Stimulated activated CD4-positive, alpha-beta T cell treated with anti-CD3 and anti-CD28 coated beads, TNF-alpha, amount 100 ng/mL, for 24 hours (primary cell): ENCODE results near the gene MKLN1.

Source experiments
- DNase-seq, 3 experiments: peaks; one replicate each; pipeline ENCODE4 v3.0.0-alpha.2; 2020; ENCODE audit warnings: low read depth in 3 of 3

The MKLN1 gene

DNA sequence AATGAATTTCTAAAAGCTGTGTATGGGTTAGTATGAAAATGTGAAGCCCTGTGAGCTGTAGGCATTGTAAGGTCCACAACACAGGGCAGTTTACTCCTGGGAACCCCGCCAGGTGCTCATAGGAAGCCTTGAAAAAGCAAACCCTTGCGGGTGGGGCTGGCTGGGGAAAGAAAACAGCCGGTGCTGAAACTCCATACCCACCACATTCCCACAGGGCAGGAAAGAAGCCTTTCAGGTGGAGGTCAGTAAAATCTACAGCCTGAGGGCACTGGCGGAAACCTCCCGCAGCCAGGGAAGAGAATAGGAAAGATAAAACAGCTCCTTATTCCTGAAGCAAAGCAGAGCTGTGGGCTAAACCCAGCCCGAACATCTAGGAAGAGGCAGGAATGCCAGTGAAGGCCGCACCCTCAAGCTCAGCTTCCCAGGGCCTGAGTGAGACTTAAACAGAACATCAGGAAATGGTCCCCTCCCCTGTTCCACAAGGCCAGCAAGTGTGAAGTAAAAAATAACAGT is 194.0 kb downstream of the MKLN1 start:
- no peak for DNase-seq

DNA sequence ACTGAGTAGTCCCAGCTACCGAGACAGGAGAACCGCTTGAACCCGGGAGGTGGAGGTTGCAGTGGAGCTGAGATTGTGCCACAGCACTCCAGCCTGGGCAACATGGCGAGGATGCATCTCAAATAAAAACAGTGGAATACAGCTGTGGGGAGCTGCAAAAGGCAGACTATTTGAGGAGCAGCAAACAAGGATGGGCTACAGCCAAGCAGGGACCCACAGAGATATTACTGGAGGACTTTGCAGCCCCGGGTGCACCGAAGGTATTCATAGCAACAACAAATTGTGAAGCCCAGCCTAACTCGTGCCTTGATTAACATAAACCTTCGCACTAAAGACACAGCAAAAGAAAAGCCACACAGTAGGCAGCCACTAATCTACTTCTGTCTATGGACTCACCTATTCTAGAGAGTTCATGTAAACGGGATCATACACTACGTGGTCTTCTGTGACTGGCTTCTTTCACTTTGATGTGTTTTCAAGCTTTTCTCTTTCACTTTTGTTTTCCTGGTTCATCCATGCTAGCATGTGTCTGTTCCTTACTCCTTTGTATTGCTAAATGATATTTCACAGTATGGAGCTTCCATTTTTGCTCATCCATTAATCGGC is 194.8 kb downstream of the MKLN1 start:
- no peak for DNase-seq

GRCh38 chr7:131524115-131524514 is 196.4 kb downstream of the MKLN1 start:
- DNase-seq = no peak

GRCh38 chr7:131524703-131525102 is 197.0 kb downstream of the MKLN1 start:
- no peak for DNase-seq

- no peak for DNase-seq
Observed at GRCh38 chr7:131525820-131526219, 198.1 kb downstream of the MKLN1 start.

- no peak for DNase-seq
Observed at GRCh38 chr7:131527456-131527855, 199.8 kb downstream of the MKLN1 start.

DNA sequence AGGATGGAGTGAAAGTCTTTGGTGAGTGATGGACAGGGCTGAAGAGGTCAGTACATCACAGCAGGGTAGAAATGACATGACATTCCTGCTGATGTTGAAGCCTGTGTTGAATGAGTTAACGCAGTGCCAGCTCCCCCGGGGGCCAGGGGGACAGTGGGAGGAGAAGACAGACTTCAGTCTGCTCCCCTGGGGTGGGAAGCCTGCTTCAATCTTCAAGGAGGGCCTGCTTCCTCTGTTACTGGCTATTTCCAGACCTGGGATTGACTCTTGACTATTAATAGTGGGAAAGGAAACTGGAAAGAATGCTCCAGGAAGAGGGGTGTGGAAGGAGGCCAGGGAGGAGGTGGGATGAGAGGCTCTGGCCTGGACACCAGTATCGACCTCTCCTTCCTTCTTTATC is 201.5 kb downstream of the MKLN1 start:
- DNase-seq = no peak

- DNase-seq = no peak
Observed at GRCh38 chr7:131529617-131530016, 201.9 kb downstream of the MKLN1 start.

GRCh38 chr7:131530137-131530536 is 202.5 kb downstream of the MKLN1 start:
- DNase-seq = no peak

DNA sequence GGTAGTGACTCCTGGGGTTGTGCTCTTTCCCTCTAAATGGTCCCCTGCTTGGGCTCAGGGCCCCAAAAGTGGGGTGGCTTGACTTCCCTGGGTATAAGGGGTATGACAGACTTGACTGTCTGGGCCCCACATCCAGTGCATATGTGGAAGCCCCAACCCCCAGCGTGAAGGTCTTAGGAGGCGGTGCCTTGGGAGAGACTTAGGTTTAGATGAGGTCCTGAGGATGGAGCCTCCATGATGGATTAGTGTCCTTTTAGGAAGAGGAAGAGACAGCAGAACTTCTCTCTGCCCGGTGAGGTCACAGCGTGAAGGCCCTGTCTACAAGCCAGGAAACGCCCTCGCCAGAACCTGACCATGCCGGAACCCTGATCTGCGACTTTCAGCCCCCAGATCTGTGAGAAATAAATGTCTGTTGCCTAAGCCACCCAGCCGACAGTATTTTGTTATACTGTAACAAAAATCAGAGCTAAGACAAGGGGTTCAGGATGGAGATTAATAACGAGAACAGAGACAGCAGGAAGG is 205.0 kb downstream of the MKLN1 start:
- no peak for DNase-seq

GRCh38 chr7:131533151-131533559 is 205.5 kb downstream of the MKLN1 start:
- DNase-seq = no peak

DNA sequence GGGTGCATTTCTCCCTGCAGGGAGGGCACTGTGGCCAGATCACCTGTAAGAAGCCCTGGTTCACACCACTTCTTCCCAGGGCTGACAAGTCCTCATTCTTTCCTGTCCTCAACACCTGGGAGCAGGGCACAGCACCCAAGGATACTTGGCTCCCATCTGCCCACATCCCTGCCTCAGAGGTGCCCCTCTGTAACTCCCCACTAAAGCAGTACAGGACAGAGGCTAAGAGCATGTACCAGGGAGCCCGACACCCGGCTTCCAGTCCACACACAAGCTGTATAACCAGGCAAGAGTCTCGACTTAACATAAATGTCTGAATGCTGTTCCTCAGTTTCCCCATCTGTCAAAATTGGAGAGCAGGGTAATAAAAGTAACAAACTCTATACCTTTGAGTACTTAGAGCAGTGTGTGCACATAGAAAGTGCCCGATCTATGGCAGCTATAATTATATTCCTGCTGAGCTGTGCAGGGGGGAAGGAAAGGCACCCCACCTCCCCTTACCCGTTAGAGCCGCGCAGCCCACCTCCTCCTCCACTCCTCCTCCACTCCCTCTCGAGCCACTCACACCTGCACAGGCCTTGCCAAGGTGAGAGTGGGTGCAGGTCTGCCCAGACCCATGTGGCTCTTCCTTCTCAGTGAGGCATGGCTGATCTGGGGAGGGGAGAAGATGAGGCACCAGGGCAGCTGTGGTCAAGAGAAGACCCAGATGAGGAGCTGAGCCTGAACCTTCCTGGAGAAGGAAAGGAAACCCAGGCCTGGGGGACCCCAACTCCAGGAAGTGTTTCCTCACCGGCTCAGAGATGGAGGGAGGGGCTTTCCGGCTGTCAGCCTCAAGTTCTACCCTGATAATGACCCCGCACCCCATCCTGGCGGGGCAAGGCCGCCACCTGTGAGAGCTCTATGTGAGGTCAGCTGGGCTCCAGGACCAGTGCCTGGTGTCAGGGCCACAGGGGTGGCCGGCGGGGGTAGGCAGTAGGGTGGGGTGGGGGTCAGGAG is 206.2 kb downstream of the MKLN1 start:
- no peak for DNase-seq

DNA sequence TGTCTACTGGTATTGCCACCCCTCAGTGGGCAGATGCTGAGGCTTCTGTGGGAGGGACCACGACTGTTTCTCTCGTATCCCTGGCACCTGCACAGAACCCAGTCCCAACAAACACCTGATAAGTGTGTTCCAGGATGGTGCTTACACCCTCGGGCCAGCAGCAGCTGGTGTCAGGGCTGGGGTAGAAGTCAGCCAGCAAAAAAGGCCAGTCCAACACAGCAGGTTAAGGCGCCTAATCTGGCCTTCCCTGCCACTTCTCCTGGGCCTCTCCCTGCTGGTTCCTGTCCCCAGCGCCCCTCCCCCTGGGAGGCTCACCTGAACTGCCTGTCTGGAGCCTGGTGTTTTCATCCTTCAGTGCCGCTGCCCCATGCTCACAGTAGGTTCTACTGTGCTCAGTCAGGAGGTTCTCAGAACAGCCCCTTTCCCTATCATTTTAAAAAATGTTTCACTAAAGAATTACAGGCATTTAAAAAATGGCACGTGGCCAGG is 208.7 kb downstream of the MKLN1 start:
- DNase-seq = no peak

DNA sequence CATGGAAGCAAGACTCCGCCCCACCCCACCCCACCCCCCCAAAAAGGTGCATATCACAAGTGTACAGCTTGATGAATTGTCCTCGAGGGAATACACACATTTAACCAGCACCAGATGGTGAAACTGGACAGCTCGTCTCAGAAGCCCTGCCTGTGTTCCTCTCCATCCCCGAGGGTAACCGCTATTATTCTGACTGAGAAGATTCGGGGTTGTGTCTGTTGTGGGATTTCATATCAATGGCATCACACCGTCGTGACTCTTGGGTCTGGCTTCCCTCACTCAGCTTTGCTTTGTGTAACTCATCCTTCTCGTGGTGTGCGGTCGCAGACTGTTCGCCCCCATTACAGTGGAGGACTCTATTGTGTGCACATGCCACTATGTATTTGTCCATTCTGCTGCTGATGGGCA is 209.9 kb downstream of the MKLN1 start:
- no peak for DNase-seq

DNA sequence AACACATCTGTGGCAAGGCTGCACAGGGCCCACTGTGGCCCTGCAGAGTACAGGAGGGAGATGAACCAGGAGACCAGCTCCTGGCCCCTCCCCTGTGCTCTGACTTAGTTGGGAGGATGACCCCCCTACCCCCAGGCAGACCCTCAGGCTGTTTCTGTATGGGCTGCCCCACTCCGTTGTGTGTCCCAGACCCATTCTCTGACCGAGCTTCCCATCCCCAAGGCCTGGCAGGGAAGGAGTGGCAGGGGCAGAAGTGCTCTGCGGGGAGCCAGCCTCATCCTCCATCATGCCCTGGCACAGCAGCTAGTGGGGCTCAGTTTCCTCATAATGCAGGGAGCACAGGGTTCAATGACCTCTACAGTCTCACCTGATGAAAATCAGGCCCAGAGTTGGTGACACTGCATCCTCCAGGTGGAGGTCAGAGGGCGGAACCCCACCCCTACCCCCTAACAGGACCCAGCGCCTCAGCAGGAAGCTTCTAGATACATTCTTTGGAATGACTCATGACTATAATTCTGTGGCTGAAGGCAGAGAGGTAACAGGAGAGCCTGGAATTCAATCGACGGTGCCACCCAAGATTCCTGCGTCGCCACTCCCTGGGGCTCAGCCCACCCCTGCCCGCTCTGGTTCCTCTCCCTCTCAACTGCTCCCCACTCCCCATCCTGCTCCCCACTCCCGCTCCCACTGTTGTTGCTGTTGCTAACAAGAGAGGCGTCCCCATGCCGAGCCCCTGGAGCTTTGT is 210.6 kb downstream of the MKLN1 start:
- DNase-seq = no peak

DNA sequence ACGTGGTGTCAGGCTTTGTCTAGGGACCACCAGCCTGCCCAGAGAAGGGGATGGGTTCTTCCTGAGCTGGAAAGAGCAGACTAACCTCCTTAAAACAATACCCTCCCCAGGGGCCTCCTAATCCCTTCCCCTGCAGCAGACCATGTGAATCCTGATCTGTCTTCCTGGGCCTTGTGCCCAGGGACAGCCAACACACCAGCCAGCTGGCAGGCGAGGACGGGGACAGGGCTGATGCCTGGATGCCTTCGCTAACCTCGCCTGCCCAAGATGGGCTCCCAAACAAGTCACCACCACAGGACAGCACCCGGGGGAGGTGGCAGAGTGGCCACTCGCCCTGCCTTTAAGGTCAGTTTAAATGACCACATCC is 211.1 kb downstream of the MKLN1 start:
- DNase-seq = no peak

- no peak for DNase-seq
Observed at GRCh38 chr7:131540491-131541162, 213.0 kb downstream of the MKLN1 start.

DNA sequence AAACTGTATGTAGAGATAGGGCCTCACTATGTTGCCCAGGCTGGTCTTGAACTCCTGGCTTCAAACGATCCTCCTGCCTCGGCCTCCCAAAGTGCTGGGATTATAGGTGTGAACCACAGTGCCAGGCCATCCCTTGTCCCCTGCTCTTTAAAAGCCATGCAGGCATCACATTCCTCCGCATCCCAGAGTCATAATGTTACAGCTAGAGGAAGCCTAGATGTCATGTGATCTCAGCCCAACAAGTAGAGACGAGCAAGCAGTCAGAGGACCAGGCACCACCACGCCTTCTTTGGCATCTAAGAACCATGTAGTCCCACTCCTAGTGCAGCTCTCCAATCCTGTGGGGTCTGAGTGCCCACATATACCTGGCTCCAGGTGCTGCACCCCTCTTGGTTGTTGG is 215.6 kb downstream of the MKLN1 start:
- DNase-seq = no peak

GRCh38 chr7:131544021-131544420 is 216.3 kb downstream of the MKLN1 start:
- no peak for DNase-seq

DNA sequence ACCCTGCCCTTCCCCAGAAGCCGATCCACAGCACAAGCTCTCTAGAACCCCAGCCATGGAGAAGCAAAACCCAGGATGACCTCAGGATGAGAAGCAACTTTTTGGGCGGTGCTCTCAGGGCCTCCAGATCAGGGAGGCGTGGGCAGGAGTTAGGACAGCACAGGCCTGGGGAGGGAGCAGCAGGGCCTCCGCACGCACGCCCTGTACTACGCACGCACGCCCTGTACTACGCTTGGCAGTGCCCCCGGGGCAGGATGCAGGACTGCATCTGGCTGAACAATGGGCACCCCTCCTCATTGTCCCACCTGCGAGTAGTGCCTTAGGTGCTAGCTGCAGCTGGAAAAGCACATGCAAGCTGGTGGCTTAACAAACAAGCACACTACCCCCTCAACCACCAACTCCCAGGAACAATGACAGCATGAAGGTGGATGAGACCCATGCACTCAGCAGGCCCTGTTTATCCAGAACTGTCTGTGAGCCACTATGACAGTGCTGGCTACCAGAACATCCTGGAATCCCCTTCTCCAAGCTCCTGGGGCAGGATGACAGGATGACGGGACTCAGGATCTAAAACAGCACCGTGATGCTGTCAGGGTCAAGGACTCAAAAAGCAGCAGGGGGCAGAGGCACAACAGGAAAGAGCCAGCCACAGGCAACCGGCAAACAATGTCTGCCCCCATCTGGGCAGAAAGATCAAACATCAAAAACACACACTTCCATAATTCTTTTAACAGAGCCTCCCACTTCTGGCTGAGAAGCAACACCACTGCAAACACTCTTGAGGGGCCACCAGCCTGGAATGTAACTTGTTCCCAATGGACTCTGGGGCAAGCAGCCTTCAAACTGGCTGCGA is 217.0 kb downstream of the MKLN1 start:
- DNase-seq = no peak
